Measurements from ENCODE around the gene VPS41. TPM values are rescaled to one million over a fixed set of nuclear protein-coding genes. Genes with fewer than 3 reads are reported as not detected.
A peak's percentile ranks its signal among the peaks of the same experiment; 100 is the strongest.

VPS41 gene
- total RNA-seq, 4 donors from 2014 or later: 31.4 to 57.2 (median 49.1) TPM

DNA sequence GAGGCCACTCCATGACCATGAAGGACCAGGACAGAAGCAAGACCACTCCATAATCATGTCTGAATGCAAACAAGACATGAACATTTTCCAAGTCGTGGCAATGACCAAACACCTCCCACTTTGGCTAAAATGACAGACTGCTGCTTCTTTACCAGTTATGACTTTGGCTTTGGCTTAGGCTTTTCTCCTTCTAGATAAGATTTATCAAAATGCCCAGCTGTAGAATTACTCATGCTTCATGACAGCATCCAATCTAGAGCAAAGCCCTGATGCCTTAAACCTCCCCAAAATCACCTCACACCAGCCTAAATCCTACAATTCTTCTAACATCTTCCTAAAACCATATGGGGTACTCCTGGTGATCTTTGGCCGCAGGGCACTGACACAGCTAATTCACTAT lies 102.1 kb downstream of the VPS41 start:
- intact Hi-C loops (cut with DNase I): no loop called here
- WGBS, 2 donors: 72 to 75% methylated on average over 2 of the region's 2 CpGs
- Histone ChIP-seq H3K27me3 (no peaks in the 10 kb centered on the region), H3K4me1 (no peaks in the 10 kb centered on the region), H3K4me3 (replicated peaks in 1 of 3) (no peak overlapping the region), H3K27ac (no peak overlapping the region), H3K36me3 (no peaks in the 10 kb centered on the region), H3K9me3 (no peaks in the 10 kb centered on the region)
- no peak for DNase-seq
- TF ChIP-seq, protein P1, sequence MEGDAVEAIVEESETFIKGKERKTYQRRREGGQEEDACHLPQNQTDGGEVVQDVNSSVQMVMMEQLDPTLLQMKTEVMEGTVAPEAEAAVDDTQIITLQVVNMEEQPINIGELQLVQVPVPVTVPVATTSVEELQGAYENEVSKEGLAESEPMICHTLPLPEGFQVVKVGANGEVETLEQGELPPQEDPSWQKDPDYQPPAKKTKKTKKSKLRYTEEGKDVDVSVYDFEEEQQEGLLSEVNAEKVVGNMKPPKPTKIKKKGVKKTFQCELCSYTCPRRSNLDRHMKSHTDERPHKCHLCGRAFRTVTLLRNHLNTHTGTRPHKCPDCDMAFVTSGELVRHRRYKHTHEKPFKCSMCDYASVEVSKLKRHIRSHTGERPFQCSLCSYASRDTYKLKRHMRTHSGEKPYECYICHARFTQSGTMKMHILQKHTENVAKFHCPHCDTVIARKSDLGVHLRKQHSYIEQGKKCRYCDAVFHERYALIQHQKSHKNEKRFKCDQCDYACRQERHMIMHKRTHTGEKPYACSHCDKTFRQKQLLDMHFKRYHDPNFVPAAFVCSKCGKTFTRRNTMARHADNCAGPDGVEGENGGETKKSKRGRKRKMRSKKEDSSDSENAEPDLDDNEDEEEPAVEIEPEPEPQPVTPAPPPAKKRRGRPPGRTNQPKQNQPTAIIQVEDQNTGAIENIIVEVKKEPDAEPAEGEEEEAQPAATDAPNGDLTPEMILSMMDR (IDR thresholded peaks at IDR 0.05): no peak
- TF ChIP-seq POLR2A (IDR thresholded peaks at IDR 0.05): no peak

DNA sequence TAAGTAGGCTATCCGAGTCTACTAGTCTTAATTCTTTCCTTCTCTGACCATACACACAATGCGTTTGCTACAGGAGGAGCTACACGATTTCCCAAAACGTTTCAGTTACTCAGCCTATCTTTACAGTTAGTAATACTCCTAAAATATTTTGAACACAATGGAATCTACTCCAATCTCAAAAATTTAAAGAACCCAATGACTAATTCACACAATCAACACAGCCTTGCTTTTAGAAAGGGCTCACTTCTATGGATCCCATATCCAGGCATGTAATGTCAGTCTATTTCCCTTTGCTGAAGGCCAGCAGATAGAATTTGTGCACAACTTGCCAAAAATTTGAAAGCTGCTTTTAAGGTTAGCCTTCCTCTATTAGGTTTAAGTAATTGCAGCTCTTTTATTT lies 107.2 kb downstream of the VPS41 start:
- TF ChIP-seq, protein P1 (IDR thresholded peaks at IDR 0.05): no peak
- TF ChIP-seq POLR2A (IDR thresholded peaks at IDR 0.05): no peak
- intact Hi-C loops (cut with DNase I): loop anchor here (5.0 kb wide), 1 partner anchor 716 kb away; no protein-coding TSS in a partner anchor
- WGBS, 2 donors: 80 to 81% methylated on average over 4 of the region's 4 CpGs
- H3K4me3 ChIP-seq (replicated peaks in 1 of 3): no peak overlapping the region
- H3K27ac ChIP-seq: no peak overlapping the region
- no peaks in the 10 kb centered on the region for H3K4me1 ChIP-seq
- no peaks in the 10 kb centered on the region for H3K27me3 ChIP-seq
- DNase-seq: no peak
- no peaks in the 10 kb centered on the region for H3K9me3 ChIP-seq
- H3K36me3 ChIP-seq: no peaks in the 10 kb centered on the region

DNA sequence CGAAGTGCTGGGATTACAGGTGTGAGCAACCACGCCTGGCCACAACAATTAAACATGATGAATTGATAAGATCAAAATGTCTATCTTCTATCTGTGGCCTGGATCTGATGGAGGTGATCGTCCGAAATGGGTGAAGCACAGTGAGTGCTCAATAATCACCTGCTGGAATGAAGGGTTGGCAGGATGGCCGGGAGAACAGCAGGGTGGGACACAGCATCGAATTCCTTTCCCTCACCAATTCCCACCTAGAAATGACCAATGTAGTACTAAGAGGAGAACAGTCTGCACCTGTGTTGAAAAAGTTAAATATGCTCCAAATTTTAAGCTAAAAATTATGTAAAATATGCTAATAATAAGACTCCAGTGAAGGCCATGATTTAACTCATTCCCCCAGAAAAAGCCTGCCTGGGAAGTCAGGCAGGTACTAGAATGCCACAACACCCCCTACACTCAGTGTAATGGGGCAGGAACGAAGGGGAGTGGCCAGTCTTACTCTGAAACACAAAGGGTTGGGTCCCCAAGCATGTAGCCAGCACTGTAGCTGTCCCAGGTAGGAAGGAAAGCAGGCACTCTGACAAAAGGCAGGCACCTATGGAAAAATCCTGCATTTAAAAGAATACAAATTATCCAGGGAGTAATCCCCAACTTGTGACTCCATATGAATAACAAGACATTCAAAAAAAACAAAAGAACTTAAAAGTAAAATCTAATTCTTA lies 110.3 kb downstream of the VPS41 start:
- 93 to 96% methylated on average over 7 of the region's 7 CpGs for WGBS, 2 donors
- intact Hi-C loops (cut with DNase I): no loop called here
- H3K9me3 ChIP-seq: no peaks in the 10 kb centered on the region
- no peak overlapping the region for H3K27ac ChIP-seq
- peaks cover 0 to 6% of the 10 kb centered on the region in 2 donors for H3K36me3 ChIP-seq
- no peaks in the 10 kb centered on the region for H3K4me1 ChIP-seq
- H3K4me3 ChIP-seq (replicated peaks in 1 of 3): no peak overlapping the region
- no peak for DNase-seq
- H3K27me3 ChIP-seq: no peaks in the 10 kb centered on the region
- TF ChIP-seq POLR2A (IDR thresholded peaks at IDR 0.05): no peak
- TF ChIP-seq, protein P1 (IDR thresholded peaks at IDR 0.05): no peak

DNA sequence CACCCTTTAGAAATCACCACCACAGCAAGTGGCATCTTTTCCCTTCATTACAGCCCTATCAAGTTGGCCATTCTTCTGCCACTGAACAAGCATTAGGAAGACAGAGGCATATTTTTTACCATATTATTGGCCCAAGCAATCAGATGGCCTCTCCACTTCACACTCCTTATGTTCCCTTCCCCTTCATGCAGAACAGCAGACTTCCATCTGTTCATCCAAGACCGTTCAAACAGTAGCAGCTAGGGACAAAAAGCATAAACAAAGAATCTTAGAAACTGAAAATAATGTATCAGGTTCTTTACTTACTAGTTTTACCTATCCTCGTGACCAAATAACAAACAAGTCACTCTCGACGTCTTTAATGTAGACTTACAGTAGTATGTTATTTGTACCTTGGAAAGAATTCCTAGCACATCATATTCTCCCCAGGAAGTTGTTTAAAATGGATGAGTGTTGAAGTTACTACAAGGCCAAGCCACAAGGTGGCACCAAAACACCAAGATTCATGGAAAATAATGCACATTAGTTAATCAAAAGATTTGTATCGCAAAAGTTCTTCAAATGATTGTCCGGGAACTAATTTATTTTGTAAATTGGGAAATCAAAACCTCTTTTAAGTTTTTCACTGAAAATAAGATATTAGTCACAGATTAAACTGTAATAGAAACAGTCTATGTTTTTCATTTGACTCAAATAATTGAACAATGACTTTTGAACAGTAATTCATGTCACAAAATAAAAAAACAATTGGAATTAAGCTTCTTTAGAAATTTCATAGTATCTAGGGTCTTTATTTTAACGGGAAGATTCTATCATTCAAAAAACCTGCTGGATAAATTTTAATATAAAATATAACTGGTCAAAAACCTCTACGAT lies 112.1 kb downstream of the VPS41 start:
- intact Hi-C loops (cut with DNase I): no loop called here
- Histone ChIP-seq H3K9me3 (no peaks in the 10 kb centered on the region), H3K4me1 (peaks cover 2 to 6% of the 10 kb centered on the region in 2 donors), H3K4me3 (replicated peaks in 1 of 3) (no peak overlapping the region), H3K27ac (no peak overlapping the region), H3K27me3 (no peaks in the 10 kb centered on the region), H3K36me3 (peaks cover 0 to 6% of the 10 kb centered on the region in 2 donors)
- 30% methylated on average over 8 of the region's 8 CpGs for WGBS, 2 donors
- peak; percentile 49 to 64 for DNase-seq
- TF ChIP-seq, protein P1 (IDR thresholded peaks at IDR 0.05): peak; percentile 9 to 82 (median 67)
- TF ChIP-seq POLR2A (IDR thresholded peaks at IDR 0.05): no peak

DNA sequence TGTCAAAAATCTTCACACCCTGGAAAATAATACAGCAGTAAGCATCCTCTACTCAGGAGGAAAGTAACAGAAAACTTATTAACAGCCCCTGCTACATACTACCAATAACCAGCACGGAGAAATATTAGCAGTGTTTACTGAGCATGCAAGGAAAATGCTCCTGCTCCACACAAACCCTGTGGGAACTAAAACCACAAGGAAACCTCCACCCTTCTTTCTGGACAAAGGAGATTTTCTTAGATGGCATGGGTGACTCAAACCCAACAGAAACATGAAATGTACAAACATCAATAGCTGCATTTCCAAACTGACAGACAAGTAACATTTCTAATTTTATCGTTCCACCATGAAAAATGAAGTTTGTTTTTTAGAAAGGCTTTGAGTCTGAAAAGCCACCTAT lies 113.4 kb downstream of the VPS41 start:
- H3K9me3 ChIP-seq: no peaks in the 10 kb centered on the region
- H3K27me3 ChIP-seq: no peaks in the 10 kb centered on the region
- H3K27ac ChIP-seq: no peak overlapping the region
- H3K4me1 ChIP-seq: peaks cover 2 to 6% of the 10 kb centered on the region in 2 donors
- no peak overlapping the region for H3K4me3 ChIP-seq (replicated peaks in 1 of 3)
- H3K36me3 ChIP-seq: peaks cover 0 to 6% of the 10 kb centered on the region in 2 donors
- intact Hi-C loops (cut with DNase I): no loop called here
- no peak for DNase-seq
- WGBS, 2 donors: 93 to 96% methylated on average over 2 of the region's 2 CpGs
- TF ChIP-seq POLR2A (IDR thresholded peaks at IDR 0.05): no peak
- TF ChIP-seq, protein P1 (IDR thresholded peaks at IDR 0.05): no peak
